C4-2B (cell line): ENCODE measurements around the gene NEK9.

Source experiments
- CTCF ChIP-seq: fragments of 450-650 bp; conservative IDR thresholded peaks from 2 replicates; pipeline ENCODE4 v1.5.1; 2017; ENCODE audit warnings: mild to moderate bottlenecking
- ZFX ChIP-seq: fragments of 450-650 bp; IDR thresholded peaks from 2 replicates; pipeline ENCODE4 v1.6.1; 2017

GRCh38 chr14:75139185-75139584 lies 12.3 kb upstream of the NEK9 start:
- no peak for TF ChIP-seq CTCF
- TF ChIP-seq ZFX: no peak
